GM23338 (cell line): ENCODE data around the gene PVALEF. TPM values are rescaled to one million over a fixed set of nuclear protein-coding genes. Genes with fewer than 3 reads are reported as not detected.

Experiments used
- ATAC-seq: fragments of 200-7000 bp; cut with Tn5 transposase; 3 replicates; pipeline ENCODE4 v1.9.1; 2020
- DNase-seq: peaks from one replicate; pipeline ENCODE4 v3.0.0-alpha.2; 2015; ENCODE audit warnings: low spot score
- H2AFZ ChIP-seq: fragments of 200-600 bp; sonication (generic); 2 replicates; pipeline ENCODE4 v1.8.0; 2016; ENCODE audit warnings: antibody characterized with exemption, mild to moderate bottlenecking, moderate library complexity
- H3F3A ChIP-seq: fragments of 200-600 bp; sonication (generic); replicated peaks from 2 replicates; pipeline ENCODE4 v1.8.0; 2017; ENCODE audit warnings: antibody characterized with exemption, mixed run types, low read depth
- H3K27ac ChIP-seq: fragments of 200-600 bp; sonication (generic); 2 replicates; pipeline ENCODE4 v1.6.1; 2016; ENCODE audit warnings: low read depth
- H3K27me3 ChIP-seq: fragments of 200-600 bp; sonication (generic); 2 replicates; pipeline ENCODE4 v1.8.0; 2016; ENCODE audit warnings: mild to moderate bottlenecking, mixed run types, moderate library complexity; ENCODE audit not compliant: insufficient read depth
- H3K36me3 ChIP-seq: fragments of 200-600 bp; sonication (generic); 2 replicates; pipeline ENCODE4 v1.8.0; 2016; ENCODE audit warnings: mild to moderate bottlenecking; ENCODE audit not compliant: insufficient read depth
- H3K4me1 ChIP-seq: fragments of 200-600 bp; sonication (generic); 2 replicates; pipeline ENCODE4 v1.8.0; 2016; ENCODE audit warnings: mild to moderate bottlenecking, moderate library complexity; ENCODE audit not compliant: insufficient read depth
- H3K4me2 ChIP-seq: fragments of 200-600 bp; sonication (generic); 2 replicates; pipeline ENCODE4 v1.7.1; 2017; ENCODE audit warnings: mixed run types
- H3K4me3 ChIP-seq: fragments of 200-600 bp; sonication (generic); 2 replicates; pipeline ENCODE4 v1.6.1; 2016; ENCODE audit warnings: mixed run types
- H3K79me2 ChIP-seq: fragments of 200-600 bp; sonication (generic); replicated peaks from 2 replicates; pipeline ENCODE4 v1.8.0; 2017; ENCODE audit warnings: mild to moderate bottlenecking; ENCODE audit not compliant: insufficient read depth
- H3K9me2 ChIP-seq: fragments of 200-600 bp; sonication (generic); 2 replicates; pipeline ENCODE4 v1.8.0; 2017; ENCODE audit not compliant: insufficient read depth
- H4K20me1 ChIP-seq: fragments of 200-600 bp; sonication (generic); replicated peaks from 2 replicates; pipeline ENCODE4 v1.8.0; 2017; ENCODE audit warnings: mild to moderate bottlenecking; ENCODE audit not compliant: insufficient read depth
- H3K27ac Mint-ChIP-seq: 2 replicates; pipeline ENCODE4 v1.8.0; 2020; ENCODE audit warnings: inconsistent platforms, mild to moderate bottlenecking, moderate library complexity, mixed read lengths
- H3K27me3 Mint-ChIP-seq: 3 replicates; pipeline ENCODE4 v1.8.0; 2022; ENCODE audit warnings: low read depth, mild to moderate bottlenecking, moderate library complexity, mixed read lengths, inconsistent platforms; ENCODE audit not compliant: insufficient read depth, poor library complexity
- H3K36me3 Mint-ChIP-seq: 3 replicates; pipeline ENCODE4 v1.8.0; 2021; ENCODE audit warnings: low read depth, mild to moderate bottlenecking, inconsistent platforms, moderate library complexity, mixed read lengths
- H3K4me1 Mint-ChIP-seq: 3 replicates; pipeline ENCODE4 v1.8.0; 2020; ENCODE audit warnings: mild to moderate bottlenecking, inconsistent platforms, mixed read lengths
- H3K4me3 Mint-ChIP-seq: 3 replicates; pipeline ENCODE4 v1.8.0; 2021; ENCODE audit warnings: moderate library complexity, mild to moderate bottlenecking, inconsistent platforms, mixed read lengths
- H3K9me3 Mint-ChIP-seq: 3 replicates; pipeline ENCODE4 v1.8.0; 2020; ENCODE audit warnings: moderate library complexity, mild to moderate bottlenecking, inconsistent platforms, mixed read lengths
- CREB1 ChIP-seq: fragments of 250-450 bp; sonication (Bioruptor Pico); IDR thresholded peaks from 2 replicates; pipeline ENCODE4 v1.5.0; 2020; ENCODE audit warnings: low read depth, mild to moderate bottlenecking, moderate library complexity
- EZH2phosphoT487 ChIP-seq: fragments of 200-600 bp; sonication (generic); IDR thresholded peaks from one replicate; pipeline ENCODE4 v1.8.1; 2018; ENCODE audit warnings: antibody characterized with exemption; ENCODE audit not compliant: unreplicated experiment
- JUNB ChIP-seq: IDR thresholded peaks from one replicate; pipeline ENCODE4 v1.6.1; 2016; ENCODE audit warnings: antibody characterized with exemption; ENCODE audit not compliant: unreplicated experiment
- STAT1 ChIP-seq: IDR thresholded peaks from one replicate; pipeline ENCODE4 v1.6.1; 2016; ENCODE audit warnings: antibody characterized with exemption; ENCODE audit not compliant: unreplicated experiment
- polyA plus RNA-seq: library from polyadenylated mRNA; unstranded; fragments of >200 nt; fragmentation: Nextera tagmentation; extraction: Ambion mirVana; gene quantifications from 2 replicates; pipeline ENCODE4 v1.2.1, GENCODE V29; 2016
- total RNA-seq: library from RNA; depleted of rRNA; stranded (reverse); fragments of >200 nt; shearing (Covaris generic); gene quantifications from 2 replicates; pipeline ENCODE4 v1.2.3, GENCODE V29; 2014
- TF ChIP-seq, protein P1 (sequence below): IDR thresholded peaks from one replicate; pipeline ENCODE4 v1.6.1; 2018; ENCODE audit warnings: antibody characterized with exemption; ENCODE audit not compliant: unreplicated experiment
- TF ChIP-seq, protein P2 (sequence below): fragments of 250-450 bp; sonication (Bioruptor Pico); IDR thresholded peaks from 2 replicates; pipeline ENCODE4 v1.5.0; 2020; ENCODE audit warnings: mild to moderate bottlenecking, moderate library complexity

PVALEF gene
- total and polyA plus RNA-seq, 2 experiments from 2014 or later: not detected

DNA sequence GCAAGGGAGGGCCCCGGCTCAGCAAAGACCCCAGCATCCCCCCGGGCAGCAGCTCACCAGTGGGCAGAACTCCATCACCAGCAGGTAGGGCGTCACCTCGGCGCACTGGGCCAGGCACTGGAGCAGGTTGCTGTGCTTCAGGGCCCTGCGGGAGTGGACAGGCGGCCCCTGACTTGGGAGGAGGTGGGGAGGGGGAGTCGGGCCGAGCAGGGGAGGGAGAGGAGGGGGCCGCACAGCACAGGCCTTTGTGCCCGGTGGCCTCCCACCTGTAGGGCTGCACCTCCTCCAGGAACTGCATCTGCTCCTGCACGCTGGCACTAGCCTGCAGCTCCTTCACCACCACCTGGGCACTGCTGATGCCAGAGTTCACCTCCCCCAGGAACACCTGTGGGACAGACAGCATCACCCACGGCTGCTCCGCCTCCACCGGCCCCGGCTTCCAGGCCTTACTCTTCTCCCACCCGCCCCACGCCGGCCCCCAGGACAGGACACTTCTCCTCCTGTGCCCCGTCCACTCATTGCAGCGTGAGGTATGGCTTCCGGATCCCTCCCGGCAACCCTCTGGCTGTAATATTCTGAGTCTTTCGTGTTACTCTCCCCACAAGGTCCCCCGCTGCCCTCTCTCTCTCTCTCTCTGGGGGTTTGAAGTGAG is 37.7 kb upstream of the PVALEF start:
- no peak overlapping the region for H3K27ac ChIP-seq
- no peaks in the 10 kb centered on the region for H4K20me1 ChIP-seq
- Mint-ChIP-seq H3K27ac (no peak overlapping the region), H3K27me3 (peaks cover 6% of the 10 kb centered on the region), H3K9me3 (no peaks in the 10 kb centered on the region), H3K4me1 (no peaks in the 10 kb centered on the region), H3K36me3 (no peaks in the 10 kb centered on the region), H3K4me3 (no peak overlapping the region)
- H3K36me3 ChIP-seq: no peaks in the 10 kb centered on the region
- H3F3A ChIP-seq: no peaks in the 10 kb centered on the region
- no peak overlapping the region for H3K4me3 ChIP-seq
- no peaks in the 10 kb centered on the region for H3K4me1 ChIP-seq
- no peak overlapping the region for H2AFZ ChIP-seq
- ATAC-seq (no peak), DNase-seq (no peak)
- no peaks in the 10 kb centered on the region for H3K27me3 ChIP-seq
- H3K4me2 ChIP-seq: no peak overlapping the region
- TF ChIP-seq JUNB (no peak), CREB1 (CRISPR knock-in tag) (no peak)
- TF ChIP-seq, protein P1, sequence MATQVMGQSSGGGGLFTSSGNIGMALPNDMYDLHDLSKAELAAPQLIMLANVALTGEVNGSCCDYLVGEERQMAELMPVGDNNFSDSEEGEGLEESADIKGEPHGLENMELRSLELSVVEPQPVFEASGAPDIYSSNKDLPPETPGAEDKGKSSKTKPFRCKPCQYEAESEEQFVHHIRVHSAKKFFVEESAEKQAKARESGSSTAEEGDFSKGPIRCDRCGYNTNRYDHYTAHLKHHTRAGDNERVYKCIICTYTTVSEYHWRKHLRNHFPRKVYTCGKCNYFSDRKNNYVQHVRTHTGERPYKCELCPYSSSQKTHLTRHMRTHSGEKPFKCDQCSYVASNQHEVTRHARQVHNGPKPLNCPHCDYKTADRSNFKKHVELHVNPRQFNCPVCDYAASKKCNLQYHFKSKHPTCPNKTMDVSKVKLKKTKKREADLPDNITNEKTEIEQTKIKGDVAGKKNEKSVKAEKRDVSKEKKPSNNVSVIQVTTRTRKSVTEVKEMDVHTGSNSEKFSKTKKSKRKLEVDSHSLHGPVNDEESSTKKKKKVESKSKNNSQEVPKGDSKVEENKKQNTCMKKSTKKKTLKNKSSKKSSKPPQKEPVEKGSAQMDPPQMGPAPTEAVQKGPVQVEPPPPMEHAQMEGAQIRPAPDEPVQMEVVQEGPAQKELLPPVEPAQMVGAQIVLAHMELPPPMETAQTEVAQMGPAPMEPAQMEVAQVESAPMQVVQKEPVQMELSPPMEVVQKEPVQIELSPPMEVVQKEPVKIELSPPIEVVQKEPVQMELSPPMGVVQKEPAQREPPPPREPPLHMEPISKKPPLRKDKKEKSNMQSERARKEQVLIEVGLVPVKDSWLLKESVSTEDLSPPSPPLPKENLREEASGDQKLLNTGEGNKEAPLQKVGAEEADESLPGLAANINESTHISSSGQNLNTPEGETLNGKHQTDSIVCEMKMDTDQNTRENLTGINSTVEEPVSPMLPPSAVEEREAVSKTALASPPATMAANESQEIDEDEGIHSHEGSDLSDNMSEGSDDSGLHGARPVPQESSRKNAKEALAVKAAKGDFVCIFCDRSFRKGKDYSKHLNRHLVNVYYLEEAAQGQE: no peak
- H3K79me2 ChIP-seq: no peaks in the 10 kb centered on the region
- H3K9me2 ChIP-seq: no peaks in the 10 kb centered on the region

DNA sequence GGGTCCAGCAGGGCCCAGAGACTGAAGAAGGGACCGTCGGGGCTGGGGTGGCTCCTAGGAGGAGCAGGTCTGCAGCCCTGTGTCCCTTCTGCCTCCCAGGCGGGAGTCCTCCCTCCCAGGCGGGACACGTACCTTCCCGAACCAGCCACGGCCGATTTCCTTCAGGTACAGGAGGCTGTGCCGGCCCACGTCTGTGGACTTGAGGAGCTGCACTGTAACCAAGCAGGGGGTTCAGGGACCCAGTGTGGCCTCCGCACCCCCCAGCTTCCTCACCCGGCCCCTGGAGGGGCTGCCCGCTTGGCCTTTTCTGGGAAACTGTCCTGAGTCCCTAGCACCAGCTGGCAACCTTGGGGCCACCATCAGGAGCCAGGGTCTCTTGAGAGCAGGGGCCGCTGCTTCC is 37.0 kb upstream of the PVALEF start:
- H3K4me1 ChIP-seq: no peaks in the 10 kb centered on the region
- Mint-ChIP-seq H3K27ac (no peak overlapping the region), H3K9me3 (no peaks in the 10 kb centered on the region), H3K36me3 (no peaks in the 10 kb centered on the region), H3K4me3 (no peak overlapping the region), H3K4me1 (no peaks in the 10 kb centered on the region), H3K27me3 (peaks cover 4% of the 10 kb centered on the region)
- no peaks in the 10 kb centered on the region for H3K27me3 ChIP-seq
- ATAC-seq (no peak), DNase-seq (no peak)
- H3K4me2 ChIP-seq: no peak overlapping the region
- H2AFZ ChIP-seq: no peak overlapping the region
- no peaks in the 10 kb centered on the region for H3F3A ChIP-seq
- H4K20me1 ChIP-seq: no peaks in the 10 kb centered on the region
- H3K79me2 ChIP-seq: no peaks in the 10 kb centered on the region
- H3K36me3 ChIP-seq: no peaks in the 10 kb centered on the region
- no peak overlapping the region for H3K4me3 ChIP-seq
- H3K27ac ChIP-seq: no peak overlapping the region
- H3K9me2 ChIP-seq: no peaks in the 10 kb centered on the region
- TF ChIP-seq, protein P1: no peak
- TF ChIP-seq, protein P2, sequence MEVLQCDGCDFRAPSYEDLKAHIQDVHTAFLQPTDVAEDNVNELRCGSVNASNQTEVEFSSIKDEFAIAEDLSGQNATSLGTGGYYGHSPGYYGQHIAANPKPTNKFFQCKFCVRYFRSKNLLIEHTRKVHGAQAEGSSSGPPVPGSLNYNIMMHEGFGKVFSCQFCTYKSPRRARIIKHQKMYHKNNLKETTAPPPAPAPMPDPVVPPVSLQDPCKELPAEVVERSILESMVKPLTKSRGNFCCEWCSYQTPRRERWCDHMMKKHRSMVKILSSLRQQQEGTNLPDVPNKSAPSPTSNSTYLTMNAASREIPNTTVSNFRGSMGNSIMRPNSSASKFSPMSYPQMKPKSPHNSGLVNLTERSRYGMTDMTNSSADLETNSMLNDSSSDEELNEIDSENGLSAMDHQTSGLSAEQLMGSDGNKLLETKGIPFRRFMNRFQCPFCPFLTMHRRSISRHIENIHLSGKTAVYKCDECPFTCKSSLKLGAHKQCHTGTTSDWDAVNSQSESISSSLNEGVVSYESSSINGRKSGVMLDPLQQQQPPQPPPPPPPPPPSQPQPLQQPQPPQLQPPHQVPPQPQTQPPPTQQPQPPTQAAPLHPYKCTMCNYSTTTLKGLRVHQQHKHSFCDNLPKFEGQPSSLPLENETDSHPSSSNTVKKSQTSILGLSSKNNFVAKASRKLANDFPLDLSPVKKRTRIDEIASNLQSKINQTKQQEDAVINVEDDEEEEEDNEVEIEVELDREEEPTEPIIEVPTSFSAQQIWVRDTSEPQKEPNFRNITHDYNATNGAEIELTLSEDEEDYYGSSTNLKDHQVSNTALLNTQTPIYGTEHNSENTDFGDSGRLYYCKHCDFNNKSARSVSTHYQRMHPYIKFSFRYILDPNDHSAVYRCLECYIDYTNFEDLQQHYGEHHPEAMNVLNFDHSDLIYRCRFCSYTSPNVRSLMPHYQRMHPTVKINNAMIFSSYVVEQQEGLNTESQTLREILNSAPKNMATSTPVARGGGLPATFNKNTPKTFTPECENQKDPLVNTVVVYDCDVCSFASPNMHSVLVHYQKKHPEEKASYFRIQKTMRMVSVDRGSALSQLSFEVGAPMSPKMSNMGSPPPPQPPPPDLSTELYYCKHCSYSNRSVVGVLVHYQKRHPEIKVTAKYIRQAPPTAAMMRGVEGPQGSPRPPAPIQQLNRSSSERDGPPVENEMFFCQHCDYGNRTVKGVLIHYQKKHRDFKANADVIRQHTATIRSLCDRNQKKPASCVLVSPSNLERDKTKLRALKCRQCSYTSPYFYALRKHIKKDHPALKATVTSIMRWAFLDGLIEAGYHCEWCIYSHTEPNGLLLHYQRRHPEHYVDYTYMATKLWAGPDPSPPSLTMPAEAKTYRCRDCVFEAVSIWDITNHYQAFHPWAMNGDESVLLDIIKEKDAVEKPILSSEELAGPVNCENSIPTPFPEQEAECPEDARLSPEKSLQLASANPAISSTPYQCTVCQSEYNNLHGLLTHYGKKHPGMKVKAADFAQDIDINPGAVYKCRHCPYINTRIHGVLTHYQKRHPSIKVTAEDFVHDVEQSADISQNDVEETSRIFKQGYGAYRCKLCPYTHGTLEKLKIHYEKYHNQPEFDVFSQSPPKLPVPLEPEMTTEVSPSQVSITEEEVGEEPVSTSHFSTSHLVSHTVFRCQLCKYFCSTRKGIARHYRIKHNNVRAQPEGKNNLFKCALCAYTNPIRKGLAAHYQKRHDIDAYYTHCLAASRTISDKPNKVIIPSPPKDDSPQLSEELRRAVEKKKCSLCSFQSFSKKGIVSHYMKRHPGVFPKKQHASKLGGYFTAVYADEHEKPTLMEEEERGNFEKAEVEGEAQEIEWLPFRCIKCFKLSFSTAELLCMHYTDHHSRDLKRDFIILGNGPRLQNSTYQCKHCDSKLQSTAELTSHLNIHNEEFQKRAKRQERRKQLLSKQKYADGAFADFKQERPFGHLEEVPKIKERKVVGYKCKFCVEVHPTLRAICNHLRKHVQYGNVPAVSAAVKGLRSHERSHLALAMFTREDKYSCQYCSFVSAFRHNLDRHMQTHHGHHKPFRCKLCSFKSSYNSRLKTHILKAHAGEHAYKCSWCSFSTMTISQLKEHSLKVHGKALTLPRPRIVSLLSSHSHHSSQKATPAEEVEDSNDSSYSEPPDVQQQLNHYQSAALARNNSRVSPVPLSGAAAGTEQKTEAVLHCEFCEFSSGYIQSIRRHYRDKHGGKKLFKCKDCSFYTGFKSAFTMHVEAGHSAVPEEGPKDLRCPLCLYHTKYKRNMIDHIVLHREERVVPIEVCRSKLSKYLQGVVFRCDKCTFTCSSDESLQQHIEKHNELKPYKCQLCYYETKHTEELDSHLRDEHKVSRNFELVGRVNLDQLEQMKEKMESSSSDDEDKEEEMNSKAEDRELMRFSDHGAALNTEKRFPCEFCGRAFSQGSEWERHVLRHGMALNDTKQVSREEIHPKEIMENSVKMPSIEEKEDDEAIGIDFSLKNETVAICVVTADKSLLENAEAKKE (CRISPR knock-in tag): no peak
- TF ChIP-seq EZH2phosphoT487 (no peak), STAT1 (no peak), CREB1 (CRISPR knock-in tag) (no peak)
